HG03469 (cell line): Measurements from ENCODE around the gene RNMT.
"Not testable (repeated sequence)": the region's sequence is repeated elsewhere in the genome, so short reads cannot be mapped to it uniquely, and the experiment has no call there.

Experiments used
- ATAC-seq: cut with Tn5 transposase; IDR thresholded peaks from one replicate; pipeline ENCODE4 v1.9.1; 2021; ENCODE audit warnings: mild to moderate bottlenecking, moderate library complexity, moderate number of reproducible peaks; ENCODE audit not compliant: unreplicated experiment

The RNMT gene

DNA sequence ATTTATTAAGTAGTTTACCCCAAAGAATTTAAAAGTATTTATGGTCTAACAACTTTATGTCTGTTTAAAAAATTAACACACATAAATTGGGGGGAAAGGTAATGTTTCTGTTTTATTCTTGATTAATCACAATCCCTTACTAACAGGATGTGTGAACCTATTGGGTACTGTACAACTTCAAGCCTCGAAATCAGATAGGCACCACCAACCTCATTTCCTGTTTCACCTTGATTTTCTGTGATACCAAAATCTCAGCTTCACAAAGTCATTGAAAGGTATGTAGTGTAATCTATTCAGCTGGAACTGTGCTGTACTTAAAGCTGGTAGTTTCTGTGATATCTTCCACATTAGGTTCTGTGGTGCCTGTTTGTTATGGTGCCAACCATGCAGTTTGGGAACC lies 4.0 kb downstream of the RNMT start:
- no peak for ATAC-seq

DNA sequence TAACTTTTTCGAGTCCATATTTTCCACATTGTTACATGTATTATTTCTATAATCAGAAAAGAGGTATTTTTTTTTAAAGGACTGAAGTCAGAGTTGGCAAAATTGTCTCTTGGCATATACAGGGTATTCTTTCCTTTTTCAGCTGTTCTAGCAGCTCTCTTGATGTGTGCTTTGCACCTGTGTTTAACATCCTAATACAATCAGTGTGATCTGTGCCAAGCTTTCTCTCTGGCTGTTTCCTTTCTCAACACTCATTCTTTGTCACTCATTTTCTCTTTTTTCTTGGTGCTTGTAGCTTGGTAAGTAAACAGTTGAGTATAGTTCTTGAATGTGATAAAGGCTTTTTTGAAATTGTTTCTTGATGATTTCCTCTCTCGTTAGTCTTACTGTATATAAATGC lies 9.2 kb downstream of the RNMT start:
- ATAC-seq, result no peak

DNA sequence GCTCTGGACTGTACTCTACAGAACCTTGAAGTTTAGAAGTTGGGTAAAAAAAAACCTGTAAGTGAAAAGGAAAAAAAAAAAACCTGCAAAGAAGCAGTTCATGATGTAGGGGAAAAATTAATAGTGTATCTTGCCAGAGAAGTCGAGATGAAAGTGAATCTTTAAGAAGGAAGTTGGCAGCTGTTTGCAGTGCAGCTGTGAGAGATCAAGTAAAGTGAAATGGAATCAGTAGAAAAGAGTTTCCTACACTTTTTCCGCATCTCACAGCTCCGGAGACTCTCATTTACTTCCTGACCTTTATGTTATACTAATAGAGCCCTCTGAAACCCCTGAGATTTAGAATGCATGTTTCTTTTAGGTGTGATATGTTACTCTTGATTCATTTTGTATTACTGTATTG lies 19.2 kb downstream of the RNMT start:
- no peak for ATAC-seq

DNA sequence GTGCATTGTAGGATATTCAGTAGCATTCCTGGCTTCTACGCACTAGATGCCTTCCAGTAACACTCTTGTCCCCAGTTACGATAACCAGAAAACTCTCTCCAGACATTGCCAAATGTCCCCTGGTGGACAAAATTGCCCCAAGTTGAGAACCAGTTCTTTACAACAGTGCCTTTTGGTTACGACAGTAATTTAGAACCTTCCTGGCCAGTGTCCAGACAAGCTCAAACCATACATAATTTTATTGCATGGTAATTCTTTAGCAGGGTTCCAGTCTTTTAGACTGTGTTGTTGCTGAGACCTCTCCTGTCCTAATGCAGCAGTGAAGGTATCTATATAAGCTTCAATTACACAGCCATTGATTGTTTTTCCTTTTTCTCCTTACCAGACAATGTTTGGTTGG lies 20.2 kb downstream of the RNMT start:
- ATAC-seq, result no peak

DNA sequence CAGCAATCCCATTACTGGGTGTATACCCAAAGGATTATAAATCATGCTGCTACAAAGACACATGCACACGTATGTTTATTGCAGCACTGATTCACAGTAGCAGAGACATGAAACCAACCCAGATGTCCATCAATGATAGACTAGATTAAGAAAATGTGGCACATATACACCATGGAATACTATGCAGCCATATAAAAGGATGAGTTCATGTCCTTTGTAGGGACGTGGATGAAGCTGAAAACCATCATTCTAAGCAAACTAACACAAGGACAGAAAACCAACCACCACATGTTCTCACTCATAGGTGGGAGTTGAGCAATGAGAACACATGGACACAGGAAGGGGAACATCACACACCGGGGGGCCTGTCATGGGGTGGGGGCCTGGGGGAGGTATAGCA lies 25.1 kb downstream of the RNMT start:
- not testable (repeated sequence) for ATAC-seq

DNA sequence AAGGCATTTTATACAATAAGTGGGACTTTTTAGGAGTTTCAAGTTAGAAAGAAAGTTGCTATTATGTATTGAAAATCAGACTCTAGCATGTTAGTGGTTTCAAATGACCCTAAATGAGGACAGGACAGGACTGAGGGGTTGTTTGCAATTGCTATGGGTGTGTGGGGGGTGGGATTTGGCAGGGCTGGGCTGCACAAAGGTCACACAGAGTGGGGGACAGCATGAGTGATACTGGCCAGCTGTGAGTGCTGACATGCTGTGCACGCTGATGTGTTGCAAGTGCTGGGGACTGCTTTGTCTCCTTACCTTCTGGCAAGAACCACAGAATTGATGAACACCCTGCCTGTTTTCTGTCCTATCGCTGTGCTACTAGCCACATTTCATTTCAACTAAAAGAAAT lies 29.8 kb downstream of the RNMT start:
- no peak for ATAC-seq

- ATAC-seq, result no peak
Observed at GRCh38 chr18:13756671-13757070, 30.2 kb downstream of the RNMT start.

DNA sequence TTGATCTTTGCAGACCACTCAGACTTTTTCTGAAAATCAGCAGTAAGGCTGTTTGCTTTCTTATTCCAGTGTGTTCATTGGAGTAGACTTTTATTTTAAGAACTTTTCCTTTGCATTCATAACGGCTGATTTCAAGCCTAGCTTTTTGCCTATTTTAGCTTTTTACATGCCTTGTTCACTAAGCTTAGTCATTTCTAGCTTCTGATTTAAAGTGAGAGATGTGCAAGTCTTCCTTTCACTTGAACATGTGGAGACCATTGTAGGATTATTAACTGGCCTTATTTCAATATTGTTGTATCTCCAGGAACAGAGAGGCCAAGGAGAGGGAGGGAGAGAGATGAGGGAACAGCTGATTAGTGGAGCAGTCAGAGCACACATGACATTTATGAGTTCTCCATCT lies 32.1 kb downstream of the RNMT start:
- ATAC-seq, result no peak

DNA sequence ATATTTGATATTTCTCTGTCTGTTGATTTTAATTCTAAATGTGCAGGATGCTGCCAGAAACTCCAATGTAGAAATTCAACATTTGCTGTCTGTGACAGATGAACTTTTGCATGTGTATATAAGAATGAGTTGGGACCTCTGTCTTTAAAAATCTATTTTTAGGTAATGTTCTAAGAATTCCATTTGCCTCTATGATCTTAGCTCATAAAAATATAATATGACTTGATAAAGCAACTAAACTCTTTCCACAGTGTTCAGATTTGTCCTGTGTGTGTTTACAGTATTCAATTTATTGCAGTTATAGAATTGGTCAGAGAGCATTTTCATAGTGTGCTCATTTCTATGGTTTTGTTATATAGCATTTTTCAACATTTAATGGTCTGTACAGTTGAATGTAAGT lies 33.6 kb downstream of the RNMT start:
- ATAC-seq, result no peak

DNA sequence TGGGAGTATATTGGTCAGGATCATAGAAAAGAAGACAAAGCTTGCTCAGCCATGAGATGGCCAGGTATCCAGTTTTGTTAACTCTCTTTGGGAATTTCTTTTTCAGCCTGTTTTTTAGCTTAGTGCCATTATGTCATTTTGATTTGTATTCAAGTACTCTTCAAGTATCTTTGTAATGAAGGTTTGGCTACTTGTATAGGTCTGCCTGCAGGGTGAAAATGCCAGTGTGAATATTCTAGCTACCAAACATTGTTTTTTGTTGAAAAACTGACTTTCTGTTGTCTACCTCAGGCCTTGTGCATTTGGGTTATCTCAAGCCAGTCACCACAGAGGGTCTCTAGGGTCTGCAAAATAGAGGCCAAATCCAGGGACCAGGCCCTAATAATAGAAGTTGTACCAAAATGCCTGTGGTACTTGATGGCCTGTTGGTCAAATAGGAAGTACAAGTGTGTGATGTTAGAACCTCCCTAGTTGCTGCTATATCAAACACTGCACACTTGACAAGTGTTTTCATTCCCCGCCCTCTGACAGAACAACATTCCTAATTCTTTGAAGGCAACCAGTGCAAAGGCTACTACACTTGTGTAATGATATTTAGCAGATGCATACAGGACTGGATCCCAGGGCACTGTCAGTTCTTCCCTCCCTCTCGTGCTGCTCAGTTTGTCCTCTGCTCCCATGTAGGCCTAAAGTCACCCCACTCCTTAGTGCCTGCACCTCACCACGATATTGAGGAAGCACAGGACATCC lies 36.4 kb downstream of the RNMT start:
- no peak for ATAC-seq

DNA sequence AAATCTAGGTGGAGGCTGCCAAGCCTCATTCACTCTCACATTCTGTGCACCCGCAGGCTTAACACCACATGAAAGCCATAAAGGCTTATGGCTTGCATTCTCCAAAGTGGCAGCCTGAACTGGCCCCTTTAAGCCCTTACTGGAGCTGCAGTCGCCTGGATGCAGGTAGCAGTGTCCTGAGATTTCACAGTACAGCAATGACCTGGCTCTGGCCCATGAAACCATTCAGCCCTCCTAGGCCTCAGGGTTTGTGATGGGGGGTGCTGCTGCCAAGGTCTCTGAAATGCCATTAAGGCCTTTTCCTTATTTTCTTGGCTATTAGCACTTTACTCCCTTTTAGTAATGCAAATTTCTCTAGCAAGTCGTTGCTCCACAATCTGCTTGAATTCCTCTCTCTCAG lies 48.6 kb downstream of the RNMT start:
- no peak for ATAC-seq

DNA sequence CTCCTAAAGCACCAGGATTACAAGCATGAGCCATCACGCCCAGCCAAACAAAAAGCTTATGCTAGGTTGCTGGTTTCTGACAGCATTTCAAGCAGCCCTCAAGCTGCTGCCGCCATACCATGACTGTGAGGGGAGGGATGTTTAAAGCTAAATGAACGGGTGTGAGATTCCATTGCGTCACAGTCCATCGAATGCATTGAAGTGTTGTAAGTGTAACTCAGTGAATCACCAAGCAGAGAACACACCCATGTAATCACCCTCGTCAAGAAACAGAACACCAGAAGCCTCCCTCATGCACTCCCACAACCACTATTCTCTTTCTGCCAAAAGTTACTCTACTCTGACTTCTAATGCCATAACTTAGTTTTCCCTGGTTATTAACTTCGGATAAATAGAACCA lies 64.7 kb downstream of the RNMT start:
- ATAC-seq, result no peak

GRCh38 chr18:13793819-13794218 lies 67.3 kb downstream of the RNMT start:
- ATAC-seq, result no peak

DNA sequence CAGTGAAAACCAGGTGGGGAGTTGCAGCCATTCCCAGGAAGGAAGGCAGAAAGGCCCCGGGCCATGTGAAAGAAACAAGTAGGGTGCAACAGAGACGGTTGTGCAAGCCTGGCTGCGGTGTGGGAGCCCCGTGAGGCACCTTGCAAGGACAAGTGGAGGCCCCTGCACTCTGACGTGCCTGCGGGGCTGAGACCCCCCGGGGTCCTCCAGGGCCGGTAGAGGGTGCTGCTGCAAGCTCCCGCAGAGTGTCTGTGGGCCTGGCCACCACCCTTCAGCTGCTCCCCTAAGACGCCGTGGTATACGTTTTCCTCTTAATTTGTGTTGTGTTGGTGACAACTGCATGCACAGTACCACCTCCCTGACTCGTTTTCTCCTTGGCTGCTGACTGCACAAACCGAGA lies 70.0 kb downstream of the RNMT start:
- no peak for ATAC-seq

GRCh38 chr18:13797157-13797611 lies 70.7 kb downstream of the RNMT start:
- no peak for ATAC-seq

GRCh38 chr18:13799396-13799795 lies 72.9 kb downstream of the RNMT start:
- no peak for ATAC-seq

DNA sequence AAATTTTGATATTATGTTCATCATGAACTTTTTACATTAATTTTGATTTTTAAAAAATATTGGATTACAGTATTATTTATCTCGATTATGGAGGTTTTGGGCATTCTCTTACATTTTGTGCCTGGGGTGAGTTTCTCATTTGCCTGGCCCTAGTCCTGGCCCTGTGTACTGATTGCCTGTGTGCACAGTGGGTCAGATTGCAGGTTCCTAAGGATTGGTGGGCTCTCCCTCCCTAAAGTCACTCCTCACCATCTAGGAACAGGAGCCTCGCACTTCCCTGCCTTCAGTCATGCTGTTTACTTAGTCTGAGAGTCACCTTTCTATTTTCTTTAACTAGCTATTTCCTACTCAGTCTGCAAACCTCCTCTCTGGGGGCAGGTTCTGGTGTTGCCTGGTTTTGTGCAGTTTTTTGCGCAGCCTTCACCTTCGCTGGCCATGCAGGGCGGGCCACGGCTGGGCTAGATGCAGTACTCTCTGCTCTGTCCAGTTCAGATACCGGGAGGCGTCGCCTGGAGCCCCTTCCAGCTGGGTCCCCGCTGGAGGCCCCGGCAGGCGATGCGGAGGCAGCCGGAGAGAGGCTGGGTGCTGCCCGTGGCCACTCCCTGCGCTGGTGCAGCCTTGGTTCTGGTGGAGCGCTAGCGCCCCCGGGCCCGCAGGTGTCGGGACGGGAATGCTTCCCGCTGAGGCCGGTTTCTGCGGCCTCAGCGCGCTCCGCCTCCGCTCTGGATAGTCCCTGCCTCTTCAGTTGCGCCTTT lies 74.2 kb downstream of the RNMT start:
- ATAC-seq, result no peak

DNA sequence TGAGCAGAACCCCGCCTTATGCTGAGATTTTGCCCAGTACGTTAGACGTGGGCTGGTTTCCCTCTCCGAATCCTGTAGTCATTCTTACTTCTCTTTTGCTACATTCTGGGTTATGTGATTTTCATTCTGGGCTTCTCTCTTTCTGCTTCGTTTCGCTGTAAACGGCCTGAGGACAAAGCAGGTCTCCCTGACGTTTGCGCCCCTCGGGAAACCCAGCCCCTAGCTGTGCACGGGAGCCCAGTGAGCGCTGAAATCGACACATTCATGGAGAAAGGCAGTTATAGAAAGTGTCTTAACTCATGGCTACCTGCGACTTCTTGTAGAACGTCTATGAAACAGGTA lies 74.8 kb downstream of the RNMT start:
- no peak for ATAC-seq

- no peak for ATAC-seq
Observed at GRCh38 chr18:13804305-13804704, 77.8 kb downstream of the RNMT start.

GRCh38 chr18:13808294-13809042 lies 82.0 kb downstream of the RNMT start:
- ATAC-seq, result no peak

GRCh38 chr18:13809043-13809430 lies 82.6 kb downstream of the RNMT start:
- ATAC-seq, result no peak
